Neuronal stem cell (in vitro differentiated cells): ENCODE data around the gene KIAA1549. TPM values are rescaled to one million over a fixed set of nuclear protein-coding genes. Genes with fewer than 3 reads are reported as not detected.

Experiments
- DNase-seq: peaks from one replicate; pipeline ENCODE4 v3.0.0-alpha.2; 2013; ENCODE audit warnings: low spot score
- H2AFZ ChIP-seq: one replicate; pipeline ENCODE4 v1.6.1; 2013; ENCODE audit warnings: mild to moderate bottlenecking, low read length, inconsistent platforms
- H2AK5ac ChIP-seq: 2 replicates; pipeline ENCODE4 v1.6.1; 2013; ENCODE audit warnings: low read depth, mild to moderate bottlenecking, inconsistent platforms, low read length, moderate library complexity, mixed read lengths
- H2BK120ac ChIP-seq: 2 replicates; pipeline ENCODE4 v1.6.1; 2013; ENCODE audit warnings: low read depth, mild to moderate bottlenecking, inconsistent platforms, low read length, moderate library complexity, mixed read lengths
- H2BK12ac ChIP-seq: one replicate; pipeline ENCODE4 v1.6.1; 2013; ENCODE audit warnings: low read length, inconsistent platforms
- H2BK15ac ChIP-seq: 2 replicates; pipeline ENCODE4 v1.6.1; 2013; ENCODE audit warnings: mild to moderate bottlenecking, low read length, inconsistent platforms, mixed read lengths
- H2BK5ac ChIP-seq: one replicate; pipeline ENCODE4 v1.6.1; 2013; ENCODE audit warnings: inconsistent platforms, mild to moderate bottlenecking, low read length, moderate library complexity
- H3K14ac ChIP-seq: one replicate; pipeline ENCODE4 v1.6.1; 2013; ENCODE audit warnings: low read length, inconsistent platforms
- H3K18ac ChIP-seq: 2 replicates; pipeline ENCODE4 v1.6.1; 2013; ENCODE audit warnings: low read length, inconsistent platforms
- H3K23ac ChIP-seq: 2 replicates; pipeline ENCODE4 v1.6.1; 2013; ENCODE audit warnings: low read depth, mild to moderate bottlenecking, mixed read lengths, low read length, inconsistent platforms; ENCODE audit not compliant: poor library complexity
- H3K27ac ChIP-seq: replicated peaks from 3 replicates; pipeline ENCODE4 v1.5.1; 2013; ENCODE audit warnings: low read length, inconsistent platforms
- H3K27me3 ChIP-seq, 3 experiments: 2 replicates each; pipeline ENCODE4 v1.6.1; 2013; ENCODE audit warnings: low read length in 3 of 3, mild to moderate bottlenecking in 2 of 3, inconsistent platforms in 1 of 3, low read depth in 1 of 3, mixed read lengths in 1 of 3, moderate library complexity in 1 of 3; ENCODE audit not compliant: control insufficient read depth in 3 of 3, insufficient read depth in 3 of 3
- H3K36me3 ChIP-seq, 2 donors: replicated peaks in 1 of 2; 2 replicates each; pipeline ENCODE4 v1.6.1; 2013; ENCODE audit warnings: low read length in 2 of 2; ENCODE audit not compliant: control insufficient read depth in 2 of 2, insufficient read depth in 2 of 2
- H3K4ac ChIP-seq: 2 replicates; pipeline ENCODE4 v1.6.1; 2013; ENCODE audit warnings: inconsistent platforms, mild to moderate bottlenecking, low read length, moderate library complexity
- H3K4me1 ChIP-seq, 2 donors: 1 replicate in 1 of 2; 2 replicates in 1 of 2; pipeline ENCODE4 v1.6.1; 2013; ENCODE audit warnings: low read length in 2 of 2, low read depth in 1 of 2; ENCODE audit not compliant: control insufficient read depth in 2 of 2, insufficient read depth in 1 of 2
- H3K4me2 ChIP-seq: one replicate; pipeline ENCODE4 v1.6.1; 2013; ENCODE audit warnings: mild to moderate bottlenecking, low read length, inconsistent platforms; ENCODE audit not compliant: insufficient read depth, poor library complexity, severe bottlenecking
- H3K4me3 ChIP-seq, 2 donors: 2 replicates each; pipeline ENCODE4 v1.5.1; 2013; ENCODE audit warnings: low read length in 2 of 2, mild to moderate bottlenecking in 2 of 2, inconsistent platforms in 1 of 2, moderate library complexity in 1 of 2
- H3K79me1 ChIP-seq: one replicate; pipeline ENCODE4 v1.6.1; 2013; ENCODE audit warnings: low read depth, mild to moderate bottlenecking, inconsistent platforms, low read length, moderate library complexity
- H3K9ac ChIP-seq: one replicate; pipeline ENCODE4 v1.6.1; 2013; ENCODE audit warnings: mild to moderate bottlenecking, low read depth, low read length, inconsistent platforms; ENCODE audit not compliant: poor library complexity
- H3K9me3 ChIP-seq, 2 donors: replicated peaks in 1 of 2; 2 replicates each; pipeline versions ENCODE3 to v1.6.1; 2013; ENCODE audit warnings: low read length in 2 of 2, mild to moderate bottlenecking in 2 of 2, inconsistent platforms in 1 of 2, low read depth in 1 of 2, mixed read lengths in 1 of 2, moderate library complexity in 1 of 2; ENCODE audit not compliant: control insufficient read depth in 2 of 2, insufficient read depth in 1 of 2
- H4K8ac ChIP-seq: one replicate; pipeline ENCODE4 v1.6.1; 2013; ENCODE audit warnings: low read depth, mild to moderate bottlenecking, inconsistent platforms, low read length, moderate library complexity
- H4K91ac ChIP-seq: one replicate; pipeline ENCODE4 v1.6.1; 2013; ENCODE audit warnings: low read length, low read depth, mild to moderate bottlenecking, inconsistent platforms; ENCODE audit not compliant: poor library complexity
- WGBS, 2 donors: extraction: QIAGEN DNeasy Blood & Tissue Kit; methylation state at CpG; one replicate each; pipeline ENCODE4 v1.1.7; 2013; ENCODE audit warnings: missing lambda C conversion rate in 2 of 2, mixed read lengths in 1 of 2; ENCODE audit not compliant: insufficient read length in 2 of 2, insufficient replicate concordance in 1 of 2; ENCODE audit errors: extremely low coverage in 2 of 2; 5-methylcytosine and 5-hydroxymethylcytosine counted together
- small RNA-seq: library from polyadenylated mRNA; stranded (forward); fragments of <200 nt; extraction: miRNeasy Mini kit (QIAGEN cat#:217004); gene quantifications from one replicate; pipeline ENCODE3, GENCODE V24; 2013; ENCODE audit not compliant: insufficient read depth

The KIAA1549 gene

GRCh38 chr7:138785587-138786437 is 195.4 kb downstream of the KIAA1549 start:
- Histone ChIP-seq H3K4me1 (peaks cover 0 to 4% of the 10 kb centered on the region in 2 donors), H2BK5ac (no peak overlapping the region), H2BK15ac (no peak overlapping the region), H3K79me1 (peaks cover 2% of the 10 kb centered on the region), H3K4me2 (no peak overlapping the region), H3K9me3 (no peaks in the 10 kb centered on the region), H3K14ac (no peak overlapping the region), H4K91ac (no peak overlapping the region), H4K8ac (peak overlapping the region; percentile 75), H2AK5ac (no peak overlapping the region), H3K27ac (no peak overlapping the region), H2BK120ac (no peak overlapping the region), H3K18ac (peak overlapping the region; percentile 18), H2BK12ac (no peak overlapping the region), H3K4me3 (no peak overlapping the region), H3K4ac (no peak overlapping the region), H3K36me3 (no peaks in the 10 kb centered on the region), H2AFZ (no peak overlapping the region), H3K23ac (no peak overlapping the region), H3K27me3 (no peaks in the 10 kb centered on the region), H3K9ac (no peak overlapping the region)
- WGBS, 2 donors, result no CpG with 5 or more reads among the region's 10 CpGs
- DNase-seq, result no peak

- no peaks in the 10 kb centered on the region for H3K27me3 ChIP-seq
- no peak overlapping the region for H2AFZ ChIP-seq
- no peak overlapping the region for H3K23ac ChIP-seq
- no peak overlapping the region for H3K4me2 ChIP-seq
- no peak overlapping the region for H3K18ac ChIP-seq
- no peaks in the 10 kb centered on the region for H3K36me3 ChIP-seq
- H3K4ac ChIP-seq, result no peak overlapping the region
- peaks cover 2% of the 10 kb centered on the region for H3K79me1 ChIP-seq
- no peak overlapping the region for H2BK5ac ChIP-seq
- H4K8ac ChIP-seq, result no peak overlapping the region
- peaks cover 0 to 4% of the 10 kb centered on the region in 2 donors for H3K4me1 ChIP-seq
- no peak overlapping the region for H2BK15ac ChIP-seq
- no peak overlapping the region for H2BK120ac ChIP-seq
- no peaks in the 10 kb centered on the region for H3K9me3 ChIP-seq
- H3K9ac ChIP-seq, result no peak overlapping the region
- no peak overlapping the region for H3K14ac ChIP-seq
- no peak for DNase-seq
- H3K4me3 ChIP-seq, result no peak overlapping the region
- H4K91ac ChIP-seq, result no peak overlapping the region
- no peak overlapping the region for H2AK5ac ChIP-seq
- WGBS, 2 donors, result no CpG with 5 or more reads among the region's 4 CpGs
- no peak overlapping the region for H2BK12ac ChIP-seq
- H3K27ac ChIP-seq, result no peak overlapping the region
Observed at GRCh38 chr7:138784692-138785091, 196.5 kb downstream of the KIAA1549 start.

Small RNA genes lying within 50 kb of the gene (small RNA-seq; reads per million reads assigned to genes)
- not detected for gene RNU6-1272P
